PC-3 (cell line): ENCODE measurements around the gene RALY.

ENCODE experiments used
- EZH2 ChIP-seq: fragments of 300-600 bp; sonication (generic); IDR thresholded peaks from one replicate; pipeline ENCODE4 v1.6.1; 2017; ENCODE audit warnings: antibody characterized with exemption, mild to moderate bottlenecking, low read length; ENCODE audit not compliant: unreplicated experiment
- TF ChIP-seq, protein P1 (sequence below): fragments of 300-600 bp; sonication (generic); conservative IDR thresholded peaks from 2 replicates; pipeline ENCODE4 v1.5.1; 2017; ENCODE audit warnings: antibody characterized with exemption, low read depth, mild to moderate bottlenecking, low read length

DNA sequence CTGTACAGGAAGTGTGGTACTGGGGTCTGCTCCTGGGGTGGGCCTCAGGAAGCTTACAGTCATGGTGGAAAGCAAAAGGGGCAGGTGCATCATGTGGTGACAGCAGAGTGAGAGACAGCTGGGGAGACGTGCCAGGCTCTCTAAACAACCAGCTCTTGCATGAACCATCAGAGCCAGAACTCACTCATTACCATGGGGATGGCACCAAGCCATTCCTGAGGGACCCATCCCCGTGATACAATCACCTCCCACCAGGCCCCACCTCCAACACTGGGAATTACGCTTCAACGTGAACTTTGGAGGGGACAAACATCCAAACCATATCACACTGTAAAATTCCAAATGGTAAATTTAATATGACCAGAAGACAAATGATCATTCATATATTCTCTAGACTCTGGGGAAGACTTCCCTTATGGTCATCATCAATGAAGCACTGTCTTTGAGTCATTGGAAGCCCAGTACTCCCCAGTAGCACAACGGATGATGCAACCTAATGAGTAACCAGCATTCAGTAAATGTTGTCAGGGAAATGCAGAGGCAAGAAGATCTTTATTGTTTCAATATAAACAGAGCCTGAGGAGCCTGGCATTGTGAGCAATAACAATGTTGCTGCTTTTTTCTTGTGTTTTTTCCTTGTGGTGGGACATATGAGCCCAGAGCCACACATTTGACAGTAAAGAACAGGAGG is 48.2 kb upstream of the RALY start:
- TF ChIP-seq, protein P1, sequence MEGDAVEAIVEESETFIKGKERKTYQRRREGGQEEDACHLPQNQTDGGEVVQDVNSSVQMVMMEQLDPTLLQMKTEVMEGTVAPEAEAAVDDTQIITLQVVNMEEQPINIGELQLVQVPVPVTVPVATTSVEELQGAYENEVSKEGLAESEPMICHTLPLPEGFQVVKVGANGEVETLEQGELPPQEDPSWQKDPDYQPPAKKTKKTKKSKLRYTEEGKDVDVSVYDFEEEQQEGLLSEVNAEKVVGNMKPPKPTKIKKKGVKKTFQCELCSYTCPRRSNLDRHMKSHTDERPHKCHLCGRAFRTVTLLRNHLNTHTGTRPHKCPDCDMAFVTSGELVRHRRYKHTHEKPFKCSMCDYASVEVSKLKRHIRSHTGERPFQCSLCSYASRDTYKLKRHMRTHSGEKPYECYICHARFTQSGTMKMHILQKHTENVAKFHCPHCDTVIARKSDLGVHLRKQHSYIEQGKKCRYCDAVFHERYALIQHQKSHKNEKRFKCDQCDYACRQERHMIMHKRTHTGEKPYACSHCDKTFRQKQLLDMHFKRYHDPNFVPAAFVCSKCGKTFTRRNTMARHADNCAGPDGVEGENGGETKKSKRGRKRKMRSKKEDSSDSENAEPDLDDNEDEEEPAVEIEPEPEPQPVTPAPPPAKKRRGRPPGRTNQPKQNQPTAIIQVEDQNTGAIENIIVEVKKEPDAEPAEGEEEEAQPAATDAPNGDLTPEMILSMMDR: no peak
- TF ChIP-seq EZH2: no peak
